ENCODE results near the gene PLCB3.

Gene PLCB3

DNA sequence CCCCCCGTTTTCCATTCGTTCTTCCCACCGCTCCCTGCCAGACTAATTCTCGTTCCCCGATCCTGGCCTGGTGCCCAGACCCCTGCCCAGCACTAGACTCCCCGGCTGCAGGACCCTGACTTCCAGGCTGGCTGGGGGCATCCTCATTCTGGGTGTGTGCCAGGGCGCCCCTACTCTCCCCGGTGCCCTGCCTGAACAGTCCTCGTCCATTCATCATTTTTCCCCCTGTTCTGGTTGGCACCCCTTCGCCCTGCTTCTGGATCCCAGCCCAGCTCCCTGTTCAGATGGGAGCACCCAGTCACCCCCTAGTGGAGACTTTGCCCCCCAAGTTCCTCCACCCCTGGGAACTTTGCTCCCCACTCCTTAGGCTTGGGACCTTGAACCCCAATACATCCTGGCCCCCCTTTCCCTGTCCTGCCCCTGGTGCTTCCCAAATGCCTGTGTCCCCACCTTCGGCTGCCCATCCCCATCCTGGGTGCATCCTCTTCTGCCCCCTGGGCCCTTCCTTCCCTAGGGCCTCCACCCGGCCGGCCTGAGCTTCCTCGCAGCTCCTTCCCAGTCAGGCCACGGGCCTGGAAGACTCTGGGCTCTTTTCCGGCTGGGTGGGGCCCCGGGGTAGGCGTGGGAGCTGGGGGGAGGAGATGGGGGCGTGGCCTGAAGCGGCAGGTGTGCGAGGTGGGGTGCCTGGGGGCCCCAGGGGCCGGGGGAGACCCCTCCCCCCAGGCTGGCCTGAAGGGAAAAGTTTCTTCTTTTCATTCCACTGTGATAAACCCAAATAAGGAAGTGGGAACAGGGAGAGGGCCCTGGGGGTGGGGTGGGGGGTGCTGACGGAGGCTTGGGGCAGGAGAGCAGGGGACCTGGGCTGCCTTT, 908 bp downstream of the PLCB3 start:
- H3K9me3 ChIP-seq (ENCODE audit: control insufficient read depth in 2 of 2, low read length in 2 of 2): no peaks in the 10 kb centered on the region
- H3K4me1 ChIP-seq (ENCODE audit: control insufficient read depth, insufficient read depth, low read length): peaks cover 35% of the 10 kb centered on the region
- no peaks in the 10 kb centered on the region for H3K27me3 ChIP-seq (ENCODE audit: control insufficient read depth in 1 of 2, insufficient read depth in 2 of 2, low read length in 2 of 2)
- peak overlapping the region; percentile 77 to 81 for H3K4me3 ChIP-seq (ENCODE audit: low read length in 2 of 2)
- peaks cover 9 to 10% of the 10 kb centered on the region in 2 donors for H3K36me3 ChIP-seq (ENCODE audit: control insufficient read depth in 2 of 2, insufficient read depth in 2 of 2, low read length in 2 of 2)
- H3K27ac ChIP-seq (ENCODE audit: low read length): no peak overlapping the region
- peak overlapping the region; percentile 69 to 75 for H3K9ac ChIP-seq (ENCODE audit: low read length in 2 of 2)

DNA sequence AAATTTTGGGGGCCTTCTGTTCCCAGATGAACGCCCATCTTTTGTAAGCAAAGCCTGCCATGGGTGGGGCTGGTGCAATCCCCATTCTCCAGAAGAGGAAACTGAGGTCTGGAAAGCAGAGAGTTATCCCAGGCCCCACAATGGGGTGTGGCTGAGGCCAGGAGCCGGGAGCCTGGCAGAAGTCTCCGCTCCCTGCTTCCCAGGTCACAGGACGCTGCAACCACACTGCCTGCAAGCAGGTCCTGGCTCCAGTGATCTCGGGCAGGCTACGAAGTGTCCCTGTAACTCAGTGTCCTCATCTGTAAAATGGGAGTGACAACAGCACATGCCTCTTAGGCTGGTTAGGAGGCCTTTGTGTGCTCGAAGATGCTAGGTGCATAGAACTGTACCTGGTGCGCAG, 1.7 kb downstream of the PLCB3 start:
- H3K27me3 ChIP-seq (ENCODE audit: control insufficient read depth in 1 of 2, insufficient read depth in 2 of 2, low read length in 2 of 2): no peaks in the 10 kb centered on the region
- H3K9me3 ChIP-seq (ENCODE audit: control insufficient read depth in 2 of 2, low read length in 2 of 2): no peaks in the 10 kb centered on the region
- no peak overlapping the region for H3K27ac ChIP-seq (ENCODE audit: low read length)
- H3K4me3 ChIP-seq (ENCODE audit: low read length in 2 of 2): peak overlapping the region in 1 of 2 donors; percentile 81
- peaks cover 28% of the 10 kb centered on the region for H3K4me1 ChIP-seq (ENCODE audit: control insufficient read depth, insufficient read depth, low read length)
- H3K9ac ChIP-seq (ENCODE audit: low read length in 2 of 2): peak overlapping the region in 1 of 2 donors; percentile 2
- H3K36me3 ChIP-seq (ENCODE audit: control insufficient read depth in 2 of 2, insufficient read depth in 2 of 2, low read length in 2 of 2): peaks cover 9 to 10% of the 10 kb centered on the region in 2 donors

DNA sequence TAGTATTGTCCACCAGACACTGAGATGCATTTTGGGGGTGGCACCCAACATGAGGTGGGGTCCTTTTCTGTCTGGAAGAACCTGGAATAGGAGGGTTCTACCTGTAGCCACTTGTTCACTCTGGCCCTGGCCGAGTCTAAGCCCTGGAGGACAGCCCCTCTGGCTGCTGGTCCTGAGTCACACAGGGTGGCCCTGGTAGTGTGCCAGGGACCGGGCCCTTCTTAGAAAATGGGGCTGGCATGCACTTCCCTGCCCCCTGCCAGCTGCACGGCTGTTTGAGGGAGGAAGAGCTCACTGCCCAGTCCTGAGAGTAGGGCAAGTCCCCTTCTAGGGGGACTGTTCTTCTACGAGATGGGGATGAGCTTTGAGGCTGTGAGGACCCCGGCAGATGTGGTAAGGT, 2.2 kb downstream of the PLCB3 start:
- H3K36me3 ChIP-seq (ENCODE audit: control insufficient read depth in 2 of 2, insufficient read depth in 2 of 2, low read length in 2 of 2): peaks cover 11 to 13% of the 10 kb centered on the region in 2 donors
- H3K4me3 ChIP-seq (ENCODE audit: low read length in 2 of 2): peak overlapping the region in 1 of 2 donors; percentile 81
- H3K27me3 ChIP-seq (ENCODE audit: control insufficient read depth in 1 of 2, insufficient read depth in 2 of 2, low read length in 2 of 2): no peaks in the 10 kb centered on the region
- no peak overlapping the region for H3K27ac ChIP-seq (ENCODE audit: low read length)
- no peaks in the 10 kb centered on the region for H3K9me3 ChIP-seq (ENCODE audit: control insufficient read depth in 2 of 2, low read length in 2 of 2)
- peak overlapping the region in 1 of 2 donors; percentile 21 for H3K9ac ChIP-seq (ENCODE audit: low read length in 2 of 2)
- H3K4me1 ChIP-seq (ENCODE audit: control insufficient read depth, insufficient read depth, low read length): peaks cover 28% of the 10 kb centered on the region

DNA sequence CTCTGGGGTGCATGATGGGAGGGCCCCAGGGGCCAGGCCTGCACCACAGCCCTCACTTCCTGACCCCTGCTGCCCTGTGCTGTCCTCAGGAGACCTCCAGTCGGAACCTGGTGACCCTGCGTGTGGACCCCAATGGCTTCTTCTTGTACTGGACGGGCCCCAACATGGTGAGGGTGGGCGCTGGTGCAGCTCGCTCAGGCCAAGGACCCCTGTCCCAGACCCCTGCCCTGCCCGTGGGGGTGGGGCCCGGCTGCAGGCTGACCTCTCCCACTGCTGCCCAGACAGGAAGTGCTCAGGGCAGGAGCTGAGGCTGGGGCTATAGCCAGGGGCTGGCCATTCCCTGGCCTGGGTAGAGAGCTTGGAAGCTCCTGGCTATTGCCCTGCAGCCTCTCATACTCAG, 3.0 kb downstream of the PLCB3 start:
- H3K9me3 ChIP-seq (ENCODE audit: control insufficient read depth in 2 of 2, low read length in 2 of 2): no peaks in the 10 kb centered on the region
- H3K4me1 ChIP-seq (ENCODE audit: control insufficient read depth, insufficient read depth, low read length): peaks cover 28% of the 10 kb centered on the region
- peaks cover 14 to 15% of the 10 kb centered on the region in 2 donors for H3K36me3 ChIP-seq (ENCODE audit: control insufficient read depth in 2 of 2, insufficient read depth in 2 of 2, low read length in 2 of 2)
- no peak overlapping the region for H3K4me3 ChIP-seq (ENCODE audit: low read length in 2 of 2)
- H3K27me3 ChIP-seq (ENCODE audit: control insufficient read depth in 1 of 2, insufficient read depth in 2 of 2, low read length in 2 of 2): no peaks in the 10 kb centered on the region
- H3K27ac ChIP-seq (ENCODE audit: low read length): no peak overlapping the region
- H3K9ac ChIP-seq (ENCODE audit: low read length in 2 of 2): no peak overlapping the region

DNA sequence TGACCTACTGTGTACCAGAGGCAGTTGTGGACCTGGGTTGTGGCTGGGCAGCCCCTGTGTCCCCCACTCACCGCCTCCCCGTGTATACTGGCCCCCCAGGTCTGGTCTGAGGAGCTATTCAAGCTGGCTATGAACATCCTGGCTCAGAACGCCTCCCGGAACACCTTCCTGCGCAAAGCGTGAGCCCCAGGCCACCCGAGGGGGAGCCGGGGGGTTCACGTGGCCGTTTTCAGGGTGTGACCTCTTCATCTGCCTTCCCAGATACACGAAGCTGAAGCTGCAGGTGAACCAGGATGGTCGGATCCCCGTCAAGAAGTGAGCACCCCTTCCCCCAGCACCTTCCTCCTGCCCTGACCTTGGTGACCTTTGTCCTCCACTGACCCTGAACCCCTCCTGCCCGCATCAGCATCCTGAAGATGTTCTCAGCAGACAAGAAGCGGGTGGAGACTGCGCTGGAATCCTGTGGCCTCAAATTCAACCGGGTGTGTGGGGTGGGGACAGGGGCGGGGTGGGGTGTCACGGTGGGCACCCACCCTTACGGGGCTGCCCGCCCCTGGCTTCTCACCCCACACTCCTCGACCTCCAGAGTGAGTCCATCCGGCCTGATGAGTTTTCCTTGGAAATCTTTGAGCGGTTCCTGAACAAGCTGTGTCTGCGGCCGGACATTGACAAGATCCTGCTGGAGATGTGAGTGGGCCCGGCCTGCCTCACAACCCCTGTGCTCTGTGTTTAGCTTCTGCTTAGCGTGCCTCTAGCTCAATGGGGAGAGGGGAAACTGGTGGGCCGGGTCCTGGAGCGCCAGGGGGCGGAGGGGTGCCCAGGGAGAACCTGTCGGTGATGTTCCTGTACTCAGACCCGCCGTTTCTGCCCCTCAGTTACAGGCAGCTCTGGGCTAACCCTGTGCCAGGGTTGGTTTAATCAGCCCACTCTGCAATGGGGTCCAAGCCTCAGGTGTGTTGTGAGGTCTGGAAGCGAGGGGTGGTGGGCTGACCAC, 4.1 kb downstream of the PLCB3 start:
- H3K27me3 ChIP-seq (ENCODE audit: control insufficient read depth in 1 of 2, insufficient read depth in 2 of 2, low read length in 2 of 2): no peaks in the 10 kb centered on the region
- no peak overlapping the region for H3K4me3 ChIP-seq (ENCODE audit: low read length in 2 of 2)
- no peak overlapping the region for H3K9ac ChIP-seq (ENCODE audit: low read length in 2 of 2)
- H3K36me3 ChIP-seq (ENCODE audit: control insufficient read depth in 2 of 2, insufficient read depth in 2 of 2, low read length in 2 of 2): peaks cover 14 to 15% of the 10 kb centered on the region in 2 donors
- H3K4me1 ChIP-seq (ENCODE audit: control insufficient read depth, insufficient read depth, low read length): peaks cover 28% of the 10 kb centered on the region
- H3K9me3 ChIP-seq (ENCODE audit: control insufficient read depth in 2 of 2, low read length in 2 of 2): no peaks in the 10 kb centered on the region
- H3K27ac ChIP-seq (ENCODE audit: low read length): no peak overlapping the region

DNA sequence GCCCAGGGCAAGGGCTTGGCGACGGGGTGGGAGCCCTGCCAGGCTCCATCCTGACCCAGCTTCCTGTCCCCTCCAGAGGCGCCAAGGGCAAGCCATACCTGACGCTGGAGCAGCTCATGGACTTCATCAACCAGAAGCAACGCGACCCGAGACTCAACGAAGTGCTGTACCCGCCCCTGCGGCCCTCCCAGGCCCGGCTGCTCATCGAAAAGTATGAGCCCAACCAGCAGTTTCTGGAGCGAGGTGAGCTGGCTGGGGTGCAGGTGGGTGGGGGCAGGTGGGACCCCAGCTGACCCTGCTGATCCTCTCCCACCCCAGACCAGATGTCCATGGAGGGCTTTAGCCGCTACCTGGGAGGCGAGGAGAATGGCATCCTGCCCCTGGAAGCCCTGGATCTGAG, 5.0 kb downstream of the PLCB3 start:
- Histone ChIP-seq H3K9ac (ENCODE audit: low read length in 2 of 2) (no peak overlapping the region), H3K9me3 (ENCODE audit: control insufficient read depth in 2 of 2, low read length in 2 of 2) (no peaks in the 10 kb centered on the region), H3K4me3 (ENCODE audit: low read length in 2 of 2) (no peak overlapping the region), H3K4me1 (ENCODE audit: control insufficient read depth, insufficient read depth, low read length) (peaks cover 21% of the 10 kb centered on the region), H3K27me3 (ENCODE audit: control insufficient read depth in 1 of 2, insufficient read depth in 2 of 2, low read length in 2 of 2) (no peaks in the 10 kb centered on the region), H3K36me3 (ENCODE audit: control insufficient read depth in 2 of 2, insufficient read depth in 2 of 2, low read length in 2 of 2) (peaks cover 14 to 17% of the 10 kb centered on the region in 2 donors), H3K27ac (ENCODE audit: low read length) (no peak overlapping the region)

DNA sequence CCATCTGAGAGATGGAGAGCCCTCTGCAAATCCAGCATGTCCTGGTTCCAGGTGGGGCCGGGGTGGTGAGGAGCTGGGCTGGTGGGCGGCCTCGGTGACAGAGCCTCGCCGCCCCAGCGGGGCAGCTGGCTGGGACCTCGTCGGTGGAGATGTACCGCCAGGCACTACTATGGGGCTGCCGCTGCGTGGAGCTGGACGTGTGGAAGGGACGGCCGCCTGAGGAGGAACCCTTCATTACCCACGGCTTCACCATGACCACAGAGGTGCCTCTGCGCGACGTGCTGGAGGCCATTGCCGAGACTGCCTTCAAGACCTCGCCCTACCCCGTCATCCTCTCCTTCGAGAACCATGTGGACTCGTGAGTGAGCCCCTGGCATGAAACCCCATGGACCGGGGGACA, 7.0 kb downstream of the PLCB3 start:
- H3K36me3 ChIP-seq (ENCODE audit: control insufficient read depth in 2 of 2, insufficient read depth in 2 of 2, low read length in 2 of 2): peaks cover 26 to 27% of the 10 kb centered on the region in 2 donors
- H3K27me3 ChIP-seq (ENCODE audit: control insufficient read depth in 1 of 2, insufficient read depth in 2 of 2, low read length in 2 of 2): no peaks in the 10 kb centered on the region
- no peak overlapping the region for H3K4me3 ChIP-seq (ENCODE audit: low read length in 2 of 2)
- H3K9me3 ChIP-seq (ENCODE audit: control insufficient read depth in 2 of 2, low read length in 2 of 2): no peaks in the 10 kb centered on the region
- peaks cover 5% of the 10 kb centered on the region for H3K4me1 ChIP-seq (ENCODE audit: control insufficient read depth, insufficient read depth, low read length)
- H3K9ac ChIP-seq (ENCODE audit: low read length in 2 of 2): no peak overlapping the region
- H3K27ac ChIP-seq (ENCODE audit: low read length): no peak overlapping the region

DNA sequence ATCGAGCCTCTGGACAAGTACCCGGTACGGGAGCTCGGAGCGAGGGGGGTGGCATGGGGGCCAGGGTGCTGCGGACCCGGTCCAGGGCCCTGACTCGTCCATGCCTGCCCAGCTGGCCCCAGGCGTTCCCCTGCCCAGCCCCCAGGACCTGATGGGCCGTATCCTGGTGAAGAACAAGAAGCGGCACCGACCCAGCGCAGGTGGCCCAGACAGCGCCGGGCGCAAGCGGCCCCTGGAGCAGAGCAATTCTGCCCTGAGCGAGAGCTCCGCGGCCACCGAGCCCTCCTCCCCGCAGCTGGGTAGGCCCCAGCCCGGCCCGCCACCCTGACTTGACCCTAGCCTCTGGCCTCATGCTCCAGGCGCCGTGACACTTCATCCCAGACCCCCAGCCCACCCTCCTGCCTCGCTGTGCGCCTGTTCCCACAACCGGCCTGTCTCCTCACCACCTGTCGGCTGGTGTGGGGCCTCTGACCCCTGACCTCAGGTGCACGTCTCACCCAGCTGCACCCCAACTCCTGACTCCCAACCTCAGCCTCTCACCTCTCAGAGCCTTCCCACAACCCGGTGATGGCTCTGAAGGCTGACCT, 7.7 kb downstream of the PLCB3 start:
- Histone ChIP-seq H3K27ac (ENCODE audit: low read length) (no peak overlapping the region), H3K9me3 (ENCODE audit: control insufficient read depth in 2 of 2, low read length in 2 of 2) (no peaks in the 10 kb centered on the region), H3K4me1 (ENCODE audit: control insufficient read depth, insufficient read depth, low read length) (no peaks in the 10 kb centered on the region), H3K4me3 (ENCODE audit: low read length in 2 of 2) (no peak overlapping the region), H3K36me3 (ENCODE audit: control insufficient read depth in 2 of 2, insufficient read depth in 2 of 2, low read length in 2 of 2) (peaks cover 26 to 28% of the 10 kb centered on the region in 2 donors), H3K9ac (ENCODE audit: low read length in 2 of 2) (no peak overlapping the region), H3K27me3 (ENCODE audit: control insufficient read depth in 1 of 2, insufficient read depth in 2 of 2, low read length in 2 of 2) (no peaks in the 10 kb centered on the region)

DNA sequence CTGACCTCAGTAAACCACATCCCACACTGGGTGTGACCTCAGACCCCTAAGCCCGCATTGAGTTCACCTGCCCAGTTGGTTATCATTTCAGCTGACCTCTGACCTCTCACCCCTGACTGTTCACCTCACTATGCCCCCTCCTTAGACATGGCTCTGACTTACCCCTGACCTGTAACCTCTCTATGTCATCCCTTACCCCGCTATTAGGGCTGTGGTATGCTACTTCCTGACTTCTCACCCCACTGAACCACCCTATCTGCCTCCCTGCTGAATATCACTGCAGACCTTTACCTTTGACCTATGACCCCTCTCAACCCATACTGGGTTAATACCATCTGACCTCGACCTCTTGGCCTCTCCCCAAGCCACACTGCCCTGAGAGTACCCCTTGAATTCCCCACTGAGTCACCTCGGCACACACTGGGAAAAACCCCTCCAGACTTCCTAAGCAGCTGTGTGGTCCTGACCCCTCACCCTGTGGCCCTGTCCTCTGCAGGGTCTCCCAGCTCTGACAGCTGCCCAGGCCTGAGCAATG, 8.3 kb downstream of the PLCB3 start:
- no peak overlapping the region for H3K27ac ChIP-seq (ENCODE audit: low read length)

DNA sequence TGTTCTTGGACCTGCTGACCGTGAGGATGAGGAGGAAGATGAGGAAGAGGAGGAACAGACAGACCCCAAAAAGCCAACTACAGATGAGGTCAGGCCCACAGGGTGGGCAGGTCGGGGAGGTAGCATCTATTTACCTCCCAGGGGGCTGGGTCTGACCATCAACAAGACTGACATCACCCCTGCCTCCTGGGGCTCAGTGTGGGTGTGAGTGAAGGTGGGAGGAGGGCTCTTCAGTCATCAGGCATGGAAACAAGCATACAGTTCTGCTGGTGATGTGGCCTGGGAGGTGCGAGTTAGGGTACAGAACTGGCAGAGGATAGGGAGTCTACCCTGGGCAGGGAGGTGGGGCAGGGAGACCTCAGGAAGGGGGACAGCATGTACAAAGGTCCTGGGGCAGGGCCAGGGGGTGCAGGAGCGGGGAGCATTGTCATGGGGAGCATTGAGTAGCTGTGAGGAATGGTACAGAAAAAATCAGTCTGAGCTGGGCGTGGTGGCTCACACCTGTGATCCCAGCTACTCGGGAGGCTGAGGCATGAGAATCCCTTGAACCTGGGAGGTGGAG, 8.9 kb downstream of the PLCB3 start:
- Histone ChIP-seq H3K4me3 (ENCODE audit: low read length in 2 of 2) (no peak overlapping the region), H3K9ac (ENCODE audit: low read length in 2 of 2) (no peak overlapping the region), H3K36me3 (ENCODE audit: control insufficient read depth in 2 of 2, insufficient read depth in 2 of 2, low read length in 2 of 2) (peaks cover 26 to 31% of the 10 kb centered on the region in 2 donors)

More for the DNA sequence above, 8.3 kb downstream of the PLCB3 start:
- no peaks in the 10 kb centered on the region for H3K4me1 ChIP-seq (ENCODE audit: control insufficient read depth, insufficient read depth, low read length)
- peaks cover 26 to 32% of the 10 kb centered on the region in 2 donors for H3K36me3 ChIP-seq (ENCODE audit: control insufficient read depth in 2 of 2, insufficient read depth in 2 of 2, low read length in 2 of 2)
- H3K27me3 ChIP-seq (ENCODE audit: control insufficient read depth in 1 of 2, insufficient read depth in 2 of 2, low read length in 2 of 2): no peaks in the 10 kb centered on the region
- H3K9ac ChIP-seq (ENCODE audit: low read length in 2 of 2): no peak overlapping the region
- no peaks in the 10 kb centered on the region for H3K9me3 ChIP-seq (ENCODE audit: control insufficient read depth in 2 of 2, low read length in 2 of 2)
- no peak overlapping the region for H3K4me3 ChIP-seq (ENCODE audit: low read length in 2 of 2)

More for the DNA sequence above, 8.9 kb downstream of the PLCB3 start:
- Histone ChIP-seq H3K27me3 (ENCODE audit: control insufficient read depth in 1 of 2, insufficient read depth in 2 of 2, low read length in 2 of 2) (no peaks in the 10 kb centered on the region), H3K4me1 (ENCODE audit: control insufficient read depth, insufficient read depth, low read length) (no peaks in the 10 kb centered on the region), H3K27ac (ENCODE audit: low read length) (no peak overlapping the region), H3K9me3 (ENCODE audit: control insufficient read depth in 2 of 2, low read length in 2 of 2) (no peaks in the 10 kb centered on the region)

Data from stomach smooth muscle (tissue), 2 donors.